HT1080 (cell line): ENCODE measurements around the gene ZNF564. TPM values are rescaled to one million over a fixed set of nuclear protein-coding genes. Genes with fewer than 3 reads are reported as not detected.
A peak's percentile ranks its signal among the peaks of the same experiment; 100 is the strongest.
"Not testable (repeated sequence)": the region's sequence is repeated elsewhere in the genome, so short reads cannot be mapped to it uniquely, and the experiment has no call there.

Experiments
- DNase-seq: peaks from one replicate; pipeline ENCODE4 v3.0.0-alpha.2; 2015; ENCODE audit warnings: low read depth
- small RNA-seq: library from RNA; depleted of rRNA; stranded (forward); fragments of <200 nt; gene quantifications from one replicate; pipeline ENCODE3, GENCODE V24; 2014
- total RNA-seq: library from RNA; depleted of rRNA; stranded (reverse); fragments of >200 nt; shearing (Covaris generic); gene quantifications from 2 replicates; pipeline ENCODE4 v1.2.3, GENCODE V29; 2014; rRNA removed

ZNF564 gene
- total RNA-seq, 1 experiment from 2014 or later, result 1.8 TPM

DNA sequence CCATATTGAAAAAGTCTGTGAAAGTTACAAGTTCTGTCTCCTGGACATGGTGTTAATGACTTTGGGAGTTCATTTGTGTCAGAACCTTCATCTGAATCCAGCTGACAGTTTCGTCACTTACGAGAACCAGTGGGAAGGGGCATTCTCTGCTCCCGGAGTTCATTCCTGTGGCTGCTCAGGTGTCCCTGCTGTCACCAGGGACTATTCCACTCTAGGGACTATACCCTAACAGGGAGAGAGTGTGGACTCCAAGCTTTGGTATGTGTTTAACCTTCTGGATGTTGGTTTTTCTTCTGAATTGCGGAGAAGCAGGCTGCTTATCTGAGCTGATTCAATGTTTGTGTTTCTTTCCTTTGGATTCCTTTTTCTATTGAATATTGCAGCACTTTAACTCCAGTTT, 54.2 kb downstream of the ZNF564 start:
- DNase-seq, result no peak

DNA sequence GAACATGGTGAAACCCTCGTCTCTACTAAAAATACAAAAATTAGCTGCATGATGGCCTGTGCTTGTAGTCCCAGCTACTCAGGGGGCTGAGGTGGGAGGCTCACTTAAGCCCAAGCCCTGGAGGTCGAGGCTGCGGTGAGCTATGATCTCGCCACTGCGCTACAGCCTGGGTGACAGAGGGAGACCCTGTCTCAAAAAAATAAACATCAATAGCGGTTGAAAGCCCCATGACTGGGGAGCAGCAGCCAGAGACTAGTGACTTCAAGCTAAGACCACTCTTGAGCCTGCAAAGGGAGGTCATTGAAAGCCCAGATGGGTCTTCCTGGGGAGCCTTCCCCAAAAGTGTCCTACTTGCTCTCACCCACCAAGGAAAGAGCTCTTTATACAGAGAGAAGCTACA, 54.8 kb downstream of the ZNF564 start:
- DNase-seq, result no peak

DNA sequence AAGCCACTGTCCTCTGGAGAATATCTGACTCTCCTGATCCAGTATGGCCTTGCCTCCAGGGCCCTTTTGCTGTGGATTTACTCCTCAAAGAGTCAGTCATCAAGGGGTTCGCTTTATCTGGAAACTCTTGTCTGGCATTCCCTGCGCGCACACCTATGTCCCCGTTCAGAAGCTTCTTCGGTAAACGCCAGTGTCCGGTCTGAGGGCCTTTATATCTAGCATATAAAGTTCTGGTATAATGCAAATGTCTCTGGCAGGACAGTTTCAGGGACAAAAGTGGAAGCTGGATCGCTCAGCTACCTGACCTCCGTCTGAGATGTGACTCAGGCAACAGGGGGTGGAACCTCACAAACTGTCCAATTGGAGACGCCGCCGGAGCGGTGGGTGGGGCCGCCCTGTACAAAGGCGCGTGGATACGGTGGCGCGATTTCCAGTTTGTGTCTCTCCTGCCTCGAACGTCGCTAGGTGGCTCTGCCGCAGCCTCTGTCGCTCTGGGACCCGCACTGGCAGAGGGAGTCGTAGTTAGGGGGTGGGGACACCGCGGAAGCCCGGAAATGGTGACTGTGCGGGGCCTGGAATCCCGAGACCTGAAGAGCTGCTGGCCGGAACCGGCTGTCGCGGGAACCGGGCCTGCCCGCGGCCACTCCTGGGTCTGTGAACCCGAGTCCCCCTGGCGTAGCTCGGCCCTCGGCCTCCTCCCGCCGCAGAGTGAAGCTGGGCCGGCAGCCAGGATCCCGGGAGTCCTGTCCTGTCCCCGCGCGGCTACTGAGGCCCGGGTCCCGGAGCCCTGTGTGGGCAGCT, 56.1 kb downstream of the ZNF564 start:
- DNase-seq, result peak; percentile 49

DNA sequence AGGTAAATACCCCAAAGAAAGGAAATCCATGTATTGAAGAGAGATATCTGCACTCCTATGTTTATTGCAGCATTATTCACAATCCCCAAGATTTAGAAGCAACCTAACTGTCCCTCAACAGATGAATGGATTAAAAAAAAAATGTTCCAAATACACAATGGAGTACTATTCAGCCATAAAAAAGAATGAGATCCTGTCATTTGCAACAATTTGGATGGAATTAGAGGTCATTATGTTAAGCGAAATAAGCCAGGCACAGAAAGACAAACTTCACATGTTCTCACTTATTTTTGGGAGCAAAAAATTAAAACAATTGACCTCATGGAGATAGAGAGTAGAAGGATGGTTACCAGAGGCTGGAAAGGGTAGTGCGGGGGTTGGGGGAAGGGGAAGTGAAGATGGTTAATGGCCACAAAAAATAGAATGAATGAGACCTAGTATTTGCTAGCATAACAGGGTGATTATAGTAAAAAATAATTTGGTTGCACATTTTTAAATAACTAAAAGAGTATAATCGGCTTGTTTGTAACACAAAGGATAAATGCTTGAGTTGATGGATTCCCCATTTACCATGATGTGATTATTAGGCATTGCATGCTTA, 56.9 kb downstream of the ZNF564 start:
- DNase-seq, result no peak

DNA sequence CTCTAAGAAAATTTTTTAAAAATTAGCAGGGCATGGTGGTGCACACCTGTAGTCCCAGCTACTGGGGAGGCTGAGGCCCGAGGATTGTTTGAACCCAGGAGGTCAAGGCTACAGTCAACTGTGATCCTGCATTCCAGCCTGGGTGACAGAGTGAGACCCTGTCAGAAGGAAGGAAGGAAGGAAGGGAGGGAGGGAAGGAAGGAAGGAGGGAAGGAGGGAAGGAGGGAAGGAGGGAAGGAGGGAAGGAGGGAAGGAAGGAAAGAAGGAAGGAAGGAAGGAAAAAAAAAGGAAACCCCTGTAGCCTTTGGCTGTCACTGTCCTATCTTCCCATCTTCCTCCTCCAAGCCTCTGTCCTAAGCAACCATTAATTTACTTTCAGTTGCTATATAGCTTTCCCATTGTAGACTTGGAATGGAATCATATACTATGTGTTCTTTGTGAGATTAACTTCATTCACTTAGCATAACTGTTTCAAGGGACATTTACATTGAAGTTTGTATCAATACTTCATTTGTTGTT, 65.0 kb downstream of the ZNF564 start:
- not testable (repeated sequence) for DNase-seq

DNA sequence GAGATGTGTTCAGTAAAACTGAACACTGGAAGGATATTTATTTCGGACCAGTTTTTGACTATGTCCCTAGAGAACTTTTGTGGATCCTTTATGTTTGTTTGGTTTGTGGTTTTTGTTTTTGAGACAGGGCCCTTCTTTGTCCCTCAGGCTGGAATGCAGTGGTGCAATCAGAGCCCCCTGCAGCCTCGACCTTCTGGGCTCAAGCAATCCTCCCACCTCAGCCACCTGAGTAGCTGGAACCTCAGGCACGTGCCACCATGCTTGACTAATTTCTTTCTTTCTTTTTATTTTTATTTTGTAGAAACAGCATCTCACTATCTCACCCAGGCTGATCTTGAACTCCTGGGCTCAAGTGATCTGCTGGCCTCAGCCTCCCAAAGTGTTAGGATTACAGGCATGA, 65.7 kb downstream of the ZNF564 start:
- no peak for DNase-seq

DNA sequence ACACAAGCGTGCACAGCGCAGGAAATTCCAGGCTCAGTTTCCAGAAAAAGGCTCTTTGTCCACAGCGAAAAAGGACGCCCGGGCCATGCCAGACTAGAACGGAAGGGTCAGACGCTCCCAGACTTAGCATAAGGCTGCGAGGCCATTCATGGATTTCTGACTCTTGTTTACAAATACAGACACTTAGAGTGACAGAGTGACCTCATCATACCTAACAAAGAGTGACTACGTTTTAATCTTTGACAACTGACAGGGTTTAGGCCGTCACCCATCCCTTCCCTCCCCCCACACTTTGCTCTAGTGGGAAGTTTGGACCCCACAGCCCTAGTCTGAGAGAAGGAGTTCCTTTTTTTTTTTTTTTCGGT, 66.2 kb downstream of the ZNF564 start:
- no peak for DNase-seq

DNA sequence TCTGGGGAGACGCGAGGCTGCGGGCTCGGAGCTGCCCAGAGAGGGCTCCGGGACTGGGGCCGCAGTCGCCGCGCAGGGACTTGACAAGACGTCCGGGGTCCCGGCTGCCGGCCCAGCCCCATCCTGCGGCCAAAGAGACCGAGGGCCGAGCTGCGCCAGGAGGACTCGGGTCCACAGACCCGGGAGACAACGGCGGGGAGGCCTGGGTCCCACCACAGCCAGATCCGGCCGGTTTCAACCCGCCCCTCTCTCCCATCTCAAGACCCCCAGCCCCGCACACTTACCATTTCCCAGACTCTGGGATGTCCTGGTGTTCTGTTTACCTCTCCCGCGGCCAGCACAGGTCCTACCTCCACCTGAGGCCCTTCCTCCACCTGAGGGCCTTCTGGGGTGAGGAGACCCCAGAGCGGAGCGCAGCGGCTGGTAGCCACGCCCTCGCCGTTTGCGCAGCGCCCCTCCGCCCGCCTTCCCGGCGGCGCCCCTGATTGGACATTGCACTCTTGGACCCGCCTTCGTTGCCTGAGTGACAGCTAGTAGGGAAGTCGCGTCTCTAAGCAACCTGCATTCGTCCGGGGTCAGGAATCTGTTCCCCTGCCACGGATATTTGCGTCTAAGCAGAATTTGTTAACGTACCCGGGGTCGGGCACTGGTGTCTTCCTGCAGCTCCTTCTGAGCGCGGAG, 66.8 kb downstream of the ZNF564 start, which contains the start of gene ZNF709:
TSS of gene ZNF709 (minus strand) at position 446 of the 681 bp plus-strand sequence. CDS start at position 287, 159 bp downstream.
- peak; percentile 1 for DNase-seq

DNA sequence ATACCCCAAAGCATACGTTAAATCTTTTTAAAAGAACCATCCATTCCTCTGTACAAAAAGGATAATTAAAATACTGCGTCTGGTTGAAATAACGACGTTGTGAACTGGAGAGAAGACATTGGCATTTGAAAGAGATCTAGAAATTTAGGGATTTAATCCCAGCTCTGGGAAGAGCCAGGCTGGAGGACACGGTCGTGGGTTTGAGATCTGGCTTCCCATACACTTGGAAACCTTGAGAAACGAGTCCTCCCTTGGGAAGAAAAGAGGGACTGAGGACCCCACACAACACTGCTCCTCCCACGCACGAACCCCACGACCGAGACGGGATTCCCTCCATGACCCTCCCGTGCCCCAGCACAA, 67.3 kb downstream of the ZNF564 start:
- DNase-seq, result no peak

DNA sequence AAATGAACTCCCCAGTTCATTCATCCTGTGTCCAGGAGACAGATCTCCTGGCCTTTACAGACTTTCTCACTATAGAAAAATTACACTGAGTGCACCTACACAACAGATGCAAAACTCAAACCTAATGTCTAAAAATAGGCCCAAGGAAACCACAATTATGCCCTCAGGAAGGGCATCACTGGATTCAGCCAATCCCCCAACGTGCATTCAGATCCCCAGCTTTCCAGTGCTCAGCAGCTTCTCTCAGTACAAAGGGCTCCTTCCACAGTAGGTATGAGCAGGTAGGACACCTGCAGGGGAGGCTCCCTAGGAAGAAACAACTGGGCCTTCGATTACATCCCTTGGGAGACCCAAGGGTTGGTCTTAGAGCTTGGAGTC, 68.8 kb downstream of the ZNF564 start:
- no peak for DNase-seq

DNA sequence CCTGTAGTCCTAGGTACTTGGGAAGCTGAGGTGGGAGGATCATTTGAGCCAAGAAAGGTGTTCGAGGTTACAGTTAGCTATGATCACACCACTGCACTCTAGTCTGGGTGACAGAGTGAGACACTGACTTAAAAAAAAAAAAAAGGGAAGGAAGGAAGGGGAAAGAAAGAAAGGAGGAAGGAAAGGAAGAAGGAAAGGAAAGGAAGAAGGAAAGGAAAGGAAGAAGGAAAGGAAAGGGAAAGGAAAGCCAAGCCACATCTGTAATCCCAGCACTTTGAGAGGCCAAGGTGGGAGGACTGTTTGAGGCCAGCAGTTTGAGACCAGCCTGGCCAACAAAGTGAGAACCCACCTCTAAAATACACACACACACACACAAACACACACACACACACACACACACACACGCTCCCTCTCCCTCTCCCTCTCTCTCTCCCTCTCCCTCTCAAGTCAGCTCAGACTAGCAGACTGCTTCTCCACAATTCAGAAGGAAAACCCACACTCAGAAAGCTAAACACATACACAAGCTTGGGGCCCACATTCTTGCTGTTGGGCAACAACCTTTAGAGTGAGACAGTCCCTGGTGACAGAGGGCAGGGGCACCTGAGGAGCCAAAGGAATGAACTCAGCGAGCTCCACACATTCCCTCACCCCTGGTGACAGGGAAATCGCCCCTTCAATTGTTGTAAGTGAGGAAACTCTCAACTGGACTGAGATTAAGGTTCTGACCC, 69.3 kb downstream of the ZNF564 start:
- no peak for DNase-seq

DNA sequence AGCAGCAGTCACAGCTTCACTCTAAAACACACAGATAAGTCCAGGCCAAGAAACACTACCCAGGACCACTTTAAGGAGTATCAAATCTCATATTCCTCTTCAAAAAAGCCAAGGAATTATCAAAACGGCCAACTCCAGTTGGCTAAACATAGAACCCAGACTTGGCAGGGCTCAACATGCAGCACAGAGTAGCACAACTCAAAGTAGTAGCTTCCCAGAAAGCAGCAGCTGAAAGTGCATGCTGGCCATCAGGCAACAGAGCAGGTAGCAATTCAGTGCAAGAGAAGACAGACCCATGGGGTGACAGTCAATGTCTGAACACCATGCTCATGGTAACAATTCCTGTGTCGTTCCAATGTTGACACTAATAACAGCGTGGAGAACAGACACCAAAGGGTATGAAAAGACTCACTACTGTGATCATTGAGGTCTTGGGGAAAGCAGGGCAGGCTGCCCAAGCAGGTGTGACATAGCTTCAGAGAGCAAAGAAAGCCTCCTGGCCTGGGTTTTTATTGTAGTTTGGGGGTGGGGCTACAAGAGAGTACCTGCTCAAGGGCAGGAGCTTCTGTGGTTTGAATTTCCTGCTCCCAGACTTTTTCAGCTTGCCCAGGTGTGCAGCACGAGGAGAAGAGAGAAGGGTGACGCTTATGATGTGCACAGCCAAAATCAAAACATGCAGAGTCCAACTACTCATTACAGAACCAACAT, 72.9 kb downstream of the ZNF564 start:
- no peak for DNase-seq

Small RNA genes within 50 kb of the gene (small RNA-seq; reads per million reads assigned to genes)
- gene MTCO1P27 (not detected), gene PPIAP20 (not detected)

Other genes with a start within 250 kb of the ZNF564 start
- 0.13 TPM in 1 of 2 replicates, not detected in the other for gene ZNF563, start 217.8 kb downstream of the ZNF564 start, total RNA-seq
- 0.08 and 0.17 TPM in 2 replicates for gene ZNF442, start 185.8 kb downstream of the ZNF564 start, total RNA-seq
- gene ZNF799, start 150.2 kb downstream of the ZNF564 start, total RNA-seq, result 2.4 and 2.9 TPM in 2 replicates
- 1.4 and 2.0 TPM in 2 replicates for gene ZNF443, start 110.5 kb downstream of the ZNF564 start, total RNA-seq
- not detected in 2 replicates for gene ZNF709, start 66.7 kb downstream of the ZNF564 start, total RNA-seq
- 3.4 and 7.0 TPM in 2 replicates for gene ZNF490, start 59.3 kb upstream of the ZNF564 start, total RNA-seq
- gene ZNF791, start 59.4 kb upstream of the ZNF564 start, total RNA-seq, result 19.9 and 20.5 TPM in 2 replicates
- 31.2 and 38.5 TPM in 2 replicates for gene MAN2B1, start 115.3 kb upstream of the ZNF564 start, total RNA-seq
- gene WDR83, start 115.3 kb upstream of the ZNF564 start, total RNA-seq, result 12.5 and 18.2 TPM in 2 replicates
- gene DHPS, start 130.4 kb upstream of the ZNF564 start, total RNA-seq, result 90.0 and 103 TPM in 2 replicates
- gene GNG14, start 136.5 kb upstream of the ZNF564 start, total RNA-seq, result not detected in 2 replicates
- gene FBXW9, start 145.1 kb upstream of the ZNF564 start, total RNA-seq, result 14.0 and 22.2 TPM in 2 replicates
- gene TNPO2, start 172.4 kb upstream of the ZNF564 start, total RNA-seq, result 11.8 and 19.1 TPM in 2 replicates
- 290 and 342 TPM in 2 replicates for gene TRIR, start 183.2 kb upstream of the ZNF564 start, total RNA-seq
- gene GET3, start 186.0 kb upstream of the ZNF564 start, total RNA-seq, result 138 and 140 TPM in 2 replicates
- not detected in 2 replicates for gene BEST2, start 200.3 kb upstream of the ZNF564 start, total RNA-seq
- gene HOOK2, start 224.1 kb upstream of the ZNF564 start, total RNA-seq, result 4.7 and 6.9 TPM in 2 replicates
- gene JUNB, start 240.0 kb upstream of the ZNF564 start, total RNA-seq, result 33.9 and 38.1 TPM in 2 replicates